Stimulated activated CD4-positive, alpha-beta T cell treated with anti-CD3 and anti-CD28 coated beads, Interleukin-1b, Interleukin-23, amount 100 ng/mL, for 1 hour (primary cell): ENCODE measurements around the gene TSPAN18.

Experiments used
- DNase-seq, 2 donors: peaks; one replicate each; pipeline ENCODE4 v3.0.0-alpha.2; 2020; ENCODE audit warnings: low read depth in 2 of 2

Gene TSPAN18

GRCh38 chr11:44711113-44711786, 15.5 kb upstream of the TSPAN18 start:
- no peak for DNase-seq

DNA sequence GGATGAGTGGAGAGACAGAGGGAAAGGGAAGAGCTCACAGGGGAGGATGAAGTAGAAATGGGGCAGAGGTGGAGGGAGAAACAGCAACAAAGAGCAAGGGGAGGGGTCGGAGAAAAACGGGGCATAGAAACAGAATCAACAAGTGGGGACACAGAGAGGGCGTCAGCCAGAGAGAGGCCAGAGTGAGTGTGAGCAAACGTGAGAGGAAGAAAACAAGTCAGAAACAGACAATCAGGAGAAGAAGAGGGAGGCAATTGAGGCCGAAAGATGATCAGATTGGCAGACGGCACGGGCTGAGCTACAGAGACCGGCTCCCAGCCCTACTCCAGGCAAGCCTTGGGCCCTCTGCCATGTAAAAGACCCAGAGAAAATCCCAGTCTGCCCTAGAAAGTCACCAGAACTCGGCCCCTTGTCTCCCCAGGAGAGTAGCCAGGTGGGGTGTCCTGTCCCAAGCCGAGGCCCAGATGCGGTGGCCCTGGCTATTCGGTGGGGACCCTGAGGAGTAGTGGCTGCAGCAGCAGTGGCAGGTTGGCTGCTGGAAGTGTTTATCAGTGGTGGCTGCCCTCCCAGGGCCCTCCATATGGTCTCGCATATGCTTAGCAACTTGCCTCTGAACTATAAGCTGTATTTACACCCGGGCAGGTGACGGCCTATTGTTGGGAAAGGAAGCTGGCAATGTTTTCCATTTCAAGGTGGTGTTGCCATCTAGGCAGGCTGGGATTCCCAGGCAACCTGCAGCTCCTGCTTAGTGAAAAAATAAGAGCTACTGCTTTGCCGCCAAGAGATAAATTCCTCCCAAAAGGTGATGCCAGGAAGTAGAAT, 14.8 kb upstream of the TSPAN18 start:
- no peak for DNase-seq

- DNase-seq: no peak
These were observed 13.7 kb upstream of the TSPAN18 start for GRCh38 chr11:44713022-44713421.

DNA sequence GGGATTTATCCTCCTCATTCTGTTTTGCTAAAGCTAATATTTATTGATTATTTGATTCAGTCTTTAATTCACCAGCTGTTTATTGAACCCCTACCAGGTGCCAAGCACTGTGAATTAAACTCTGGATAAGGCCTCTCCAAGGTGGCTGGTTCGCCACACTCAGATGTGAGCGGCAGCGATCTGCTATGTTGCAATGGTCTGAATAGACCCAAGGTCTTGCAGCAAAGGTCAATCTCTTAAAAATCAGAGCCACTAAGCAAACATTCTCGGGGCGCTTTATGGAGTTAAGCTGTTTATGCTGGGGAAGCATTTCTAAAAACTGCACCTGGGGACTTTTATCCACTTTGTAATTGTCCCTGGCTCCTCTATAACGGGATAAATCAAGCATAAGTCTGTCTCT, 10.5 kb upstream of the TSPAN18 start:
- DNase-seq: no peak

GRCh38 chr11:44718057-44718456, 8.7 kb upstream of the TSPAN18 start:
- no peak for DNase-seq

DNA sequence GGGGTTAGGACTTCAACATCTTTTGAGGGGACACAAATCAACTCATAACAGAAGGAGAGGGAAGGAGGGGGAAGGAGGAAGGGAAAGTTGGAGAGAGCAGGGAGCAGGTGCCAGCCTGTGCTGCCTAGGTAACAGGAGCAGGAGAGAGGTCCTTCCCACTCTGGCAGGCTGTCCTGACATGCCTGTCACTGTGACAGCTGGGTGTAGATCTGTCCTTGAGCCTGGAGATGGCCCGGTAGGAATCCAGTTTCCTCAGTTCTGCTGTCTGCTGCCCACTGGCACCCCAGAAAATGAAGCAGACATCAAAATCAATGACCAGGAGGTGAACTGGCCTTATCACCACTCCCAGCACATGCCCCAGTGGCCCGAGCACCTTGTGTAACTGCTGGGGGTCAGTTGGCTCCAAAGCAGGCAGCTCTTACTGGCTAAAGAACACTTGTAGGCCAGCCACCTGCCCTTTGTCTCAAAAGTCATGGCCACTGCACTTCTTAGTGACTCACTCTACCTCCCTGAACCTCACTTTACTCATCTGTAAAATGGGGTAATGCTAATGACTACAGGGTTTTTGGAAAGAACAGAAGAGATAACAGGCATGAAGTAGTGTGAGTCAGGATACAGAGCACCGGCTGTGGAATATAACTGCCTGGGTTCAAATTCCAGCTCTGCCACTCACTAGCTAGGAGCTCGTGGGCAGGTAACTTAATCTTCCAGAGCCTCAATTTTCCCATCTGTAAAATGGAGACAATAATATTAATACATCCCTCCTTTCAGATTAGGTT, 8.0 kb upstream of the TSPAN18 start:
- no peak for DNase-seq

DNA sequence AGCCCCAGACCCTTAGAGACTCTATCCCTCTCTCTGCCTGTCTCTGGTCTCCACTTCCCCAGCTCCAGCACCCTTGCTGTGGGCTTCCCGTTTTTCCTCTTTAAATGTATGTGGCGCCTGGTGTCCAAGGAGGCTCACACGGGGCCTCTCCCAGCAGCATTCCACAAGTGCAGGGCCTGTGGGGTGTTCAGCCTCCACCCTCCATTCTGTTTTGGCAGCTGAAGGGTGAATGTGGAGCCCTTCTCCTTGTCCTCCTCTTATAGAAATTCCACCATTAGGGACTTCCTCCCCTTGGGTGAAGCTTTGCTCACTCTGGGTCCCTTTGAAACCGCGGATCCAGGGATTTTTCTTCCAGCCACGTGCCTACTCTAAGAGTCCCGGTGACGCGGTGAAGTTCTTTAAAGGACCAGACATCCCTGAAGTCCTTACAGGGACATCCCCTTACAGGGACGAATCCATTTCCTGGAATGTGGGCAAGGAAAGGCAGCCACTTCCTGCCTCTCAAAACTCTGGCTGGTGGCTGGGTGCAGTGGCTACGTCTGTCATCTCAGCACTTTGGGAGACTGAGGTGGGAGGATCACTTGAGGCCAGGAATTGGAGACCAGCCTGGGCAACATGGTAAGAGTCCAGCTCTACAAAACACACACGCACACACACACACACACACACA, 1.6 kb upstream of the TSPAN18 start:
- DNase-seq: no peak

DNA sequence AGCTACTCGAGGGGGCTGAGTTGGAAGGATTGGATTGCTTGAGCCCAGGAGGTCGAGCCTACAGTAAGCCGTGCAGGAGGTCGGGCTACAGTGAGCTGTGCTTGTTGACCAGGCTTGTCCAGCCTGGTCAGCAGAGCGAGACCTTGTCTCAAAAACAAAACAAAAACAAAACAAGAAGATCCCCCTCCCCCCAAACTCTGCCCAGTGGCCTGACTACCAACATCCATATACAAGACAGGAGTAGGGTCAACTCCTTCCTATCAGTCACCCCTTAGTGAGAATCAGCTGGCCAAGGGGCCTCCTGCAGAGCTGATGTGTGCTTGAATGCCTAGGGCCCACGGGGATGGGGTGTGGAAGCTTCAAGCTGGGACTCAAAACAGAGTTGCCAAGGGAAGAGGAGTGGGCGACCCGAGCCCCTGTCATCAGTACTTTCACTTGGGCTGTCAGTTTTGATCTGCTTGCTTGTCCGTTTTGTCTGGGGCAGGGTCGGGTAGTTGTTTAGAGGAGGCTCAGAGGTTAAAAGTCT, 942 bp upstream of the TSPAN18 start:
- no peak for DNase-seq

DNA sequence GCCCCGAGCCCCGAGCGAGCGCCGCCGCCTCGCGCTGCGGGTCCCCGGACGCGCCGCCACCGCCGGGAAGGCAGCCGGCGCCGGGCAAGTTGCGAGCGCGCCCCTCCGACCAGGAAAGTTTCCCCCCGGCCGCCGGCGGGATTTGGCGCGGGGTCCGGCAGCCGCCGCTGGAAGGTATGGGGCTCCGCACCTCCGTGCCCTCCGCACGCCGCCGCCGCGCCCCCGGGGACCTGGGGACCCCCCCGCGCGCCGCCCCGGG, 281 bp downstream of the TSPAN18 start:
- DNase-seq: no peak

DNA sequence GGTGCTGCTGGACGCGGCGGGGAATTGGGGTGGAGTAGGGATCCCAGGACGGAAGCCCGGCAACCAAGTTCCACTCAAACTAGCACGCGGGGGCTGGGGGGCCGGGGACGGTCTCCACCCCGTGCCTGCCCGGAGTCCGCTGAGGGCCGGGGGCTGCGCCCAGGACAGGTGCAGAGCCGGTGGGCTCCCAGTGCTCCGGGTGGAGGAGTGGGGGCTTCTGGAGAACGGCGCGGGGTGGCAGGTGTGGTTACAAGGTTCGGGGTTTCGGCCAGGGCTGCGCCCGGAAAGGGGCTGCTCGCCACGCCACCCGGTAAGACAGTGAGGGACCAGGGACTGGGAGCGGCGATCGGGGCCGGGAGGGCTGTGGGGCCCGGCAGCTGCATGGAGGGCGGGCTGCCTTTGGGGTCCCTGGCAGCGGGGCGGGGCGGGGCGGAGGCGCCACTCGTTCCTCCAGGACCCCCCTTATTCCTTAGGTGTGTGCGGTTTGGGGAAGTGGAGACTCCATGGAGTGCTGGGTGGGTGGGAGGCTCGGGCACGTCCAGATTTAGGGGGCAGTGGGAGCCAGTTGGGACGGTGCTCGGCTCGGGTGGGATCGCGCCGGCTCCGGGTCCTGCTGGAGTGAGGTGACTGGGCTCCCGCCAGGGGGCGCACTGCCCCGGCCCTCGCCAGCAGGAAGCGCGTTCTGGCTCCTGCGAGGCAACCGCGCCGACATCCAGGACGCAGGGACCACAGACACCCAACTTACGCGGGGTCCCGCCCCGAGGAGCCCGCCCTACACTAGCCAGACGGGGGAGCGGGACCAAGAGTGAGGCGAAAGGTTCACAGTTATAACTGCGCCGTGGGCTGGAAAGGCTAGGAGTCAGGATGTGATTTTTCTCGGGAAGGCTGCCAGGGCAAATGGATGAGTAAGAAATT, 868 bp downstream of the TSPAN18 start:
- peak; percentile 54 to 66 for DNase-seq

GRCh38 chr11:44728491-44728910, 1.7 kb downstream of the TSPAN18 start:
- no peak for DNase-seq

- DNase-seq: no peak
These were observed 2.3 kb downstream of the TSPAN18 start for GRCh38 chr11:44729063-44729462.

DNA sequence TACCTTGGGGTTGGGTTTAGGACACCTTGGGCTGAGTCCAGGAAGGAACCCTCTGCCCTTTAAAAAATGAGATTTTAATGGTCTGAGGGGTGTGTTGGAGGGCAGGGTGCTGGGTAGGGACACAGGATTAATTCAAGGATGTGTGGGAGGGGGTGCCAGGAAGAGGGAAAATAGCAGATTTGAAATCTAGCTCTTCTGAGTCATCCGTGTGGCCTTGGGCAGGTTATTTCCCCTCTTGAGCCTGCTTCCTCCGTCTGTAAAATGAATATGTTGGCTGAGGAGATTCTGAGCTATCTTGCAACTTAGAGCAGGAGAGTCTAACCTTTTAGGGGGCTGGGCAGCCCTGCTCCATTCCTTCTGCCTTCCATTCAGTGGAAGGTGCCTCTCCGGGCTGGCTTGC, 3.0 kb downstream of the TSPAN18 start:
- DNase-seq: no peak

DNA sequence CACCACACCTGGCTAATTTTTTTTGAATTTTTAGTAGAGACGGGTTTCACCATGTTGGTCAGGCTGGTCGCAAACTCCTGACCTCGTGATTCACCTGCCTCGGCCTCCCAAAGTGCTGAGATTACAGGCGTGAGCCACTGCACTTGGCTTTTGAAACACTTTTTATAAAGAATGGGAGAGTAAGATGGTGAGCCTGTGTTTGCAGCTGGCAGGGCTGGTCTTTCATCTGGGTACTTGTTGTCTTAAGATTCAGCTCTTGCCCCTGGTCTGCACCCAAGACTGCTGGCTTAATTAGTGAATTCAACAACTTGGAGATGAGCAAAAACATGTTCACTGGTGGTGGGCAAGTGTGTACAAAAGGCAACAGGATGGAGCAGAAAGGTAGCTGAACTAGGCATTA, 4.0 kb downstream of the TSPAN18 start:
- DNase-seq: no peak

DNA sequence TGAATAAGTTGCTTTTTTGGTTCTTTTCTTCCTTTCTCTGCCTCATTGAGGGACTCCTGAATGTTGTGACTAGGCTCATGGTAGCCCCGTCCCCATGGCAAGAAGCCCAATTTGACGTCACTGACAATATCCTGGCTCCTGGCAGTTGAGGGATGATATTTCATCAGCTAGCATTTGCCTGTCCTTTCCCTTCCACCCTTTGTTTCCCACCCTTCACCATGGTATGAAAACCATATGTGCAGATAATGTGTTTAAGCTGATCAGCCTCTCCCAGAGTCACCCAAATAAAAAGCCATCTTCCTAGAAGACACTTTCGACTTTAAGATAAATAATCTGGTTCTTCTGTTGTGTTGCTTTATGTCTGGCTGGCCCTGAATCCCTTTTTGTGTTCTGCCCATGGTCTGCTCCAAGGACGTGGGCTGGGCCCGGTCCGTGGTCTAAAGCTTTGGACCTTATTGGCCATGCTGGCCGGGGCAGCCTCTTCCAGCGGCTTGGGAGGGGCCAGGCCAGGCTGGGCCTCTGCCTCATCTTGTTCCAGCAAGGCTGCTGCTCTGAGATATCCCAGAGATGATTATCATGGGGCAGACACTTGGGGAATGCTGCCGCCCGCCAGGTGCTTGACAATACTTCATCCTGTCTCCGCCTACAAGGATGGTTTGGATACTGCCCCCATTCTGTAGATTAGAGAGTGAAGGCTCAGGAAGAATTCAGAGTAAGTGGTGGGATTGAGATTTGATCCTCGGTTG, 5.1 kb downstream of the TSPAN18 start:
- DNase-seq: no peak

DNA sequence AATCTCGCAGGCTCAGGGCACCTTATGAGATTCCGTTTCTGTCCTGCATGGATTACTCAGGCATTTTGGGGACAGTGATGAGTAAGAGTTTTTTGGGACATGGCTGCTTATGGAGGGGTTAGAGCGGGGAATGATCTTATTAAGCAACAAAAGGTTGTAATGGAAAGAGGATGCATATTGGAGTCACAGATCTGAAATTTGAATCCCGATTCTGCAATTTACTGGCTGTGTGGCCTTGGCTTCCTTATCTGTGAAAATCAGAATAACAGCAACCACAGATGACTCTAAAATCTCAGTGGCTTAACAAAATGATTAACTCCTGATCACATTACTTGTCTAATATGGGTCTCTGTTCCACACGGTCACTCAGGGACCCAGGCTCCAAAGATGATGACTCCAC, 5.8 kb downstream of the TSPAN18 start:
- no peak for DNase-seq

DNA sequence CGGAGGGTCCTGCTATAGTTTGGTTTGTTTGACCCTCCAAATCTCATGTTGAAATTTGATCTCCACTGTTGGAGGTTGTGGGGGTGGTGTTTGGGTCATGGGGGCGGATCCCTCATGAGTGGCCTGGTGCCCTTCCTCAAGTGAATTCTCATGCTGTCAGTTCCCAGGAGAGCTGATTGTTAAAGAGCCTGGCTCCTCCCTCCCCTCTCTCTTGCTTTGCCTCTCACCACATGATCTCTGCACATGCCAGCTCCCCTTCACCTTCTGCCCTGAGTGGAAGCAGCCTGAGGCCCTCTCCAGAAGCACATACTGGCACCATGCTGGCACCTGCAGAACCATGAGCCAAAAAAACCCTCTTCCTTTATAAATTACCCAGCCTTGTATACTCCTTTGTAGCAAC, 7.1 kb downstream of the TSPAN18 start:
- DNase-seq: no peak

DNA sequence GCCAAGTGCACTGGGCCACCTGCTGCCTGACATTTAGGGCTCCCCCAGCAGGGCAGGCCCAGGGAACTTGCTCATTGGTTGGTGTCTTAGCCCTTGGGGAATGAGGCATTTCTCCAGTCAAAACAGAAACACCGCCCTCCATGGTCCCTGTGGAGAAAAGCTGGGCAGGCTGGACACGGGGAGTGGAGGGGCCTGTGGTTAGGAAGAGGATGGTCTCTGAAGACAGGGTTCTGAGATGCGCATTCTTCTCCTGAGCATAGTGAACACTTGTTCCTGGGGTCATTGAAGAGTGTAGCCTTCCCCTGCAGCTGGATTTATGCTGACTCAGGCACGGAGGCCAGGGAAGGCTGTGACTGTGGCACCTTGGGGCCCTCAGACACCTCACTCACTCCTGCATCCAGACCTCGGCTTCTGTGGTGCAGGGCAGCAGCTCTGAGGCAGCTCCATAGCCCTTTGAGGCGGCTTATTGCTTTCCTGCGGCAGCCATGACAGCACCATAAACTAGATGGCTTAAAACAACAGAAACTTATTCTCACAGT, 8.2 kb downstream of the TSPAN18 start:
- no peak for DNase-seq

DNA sequence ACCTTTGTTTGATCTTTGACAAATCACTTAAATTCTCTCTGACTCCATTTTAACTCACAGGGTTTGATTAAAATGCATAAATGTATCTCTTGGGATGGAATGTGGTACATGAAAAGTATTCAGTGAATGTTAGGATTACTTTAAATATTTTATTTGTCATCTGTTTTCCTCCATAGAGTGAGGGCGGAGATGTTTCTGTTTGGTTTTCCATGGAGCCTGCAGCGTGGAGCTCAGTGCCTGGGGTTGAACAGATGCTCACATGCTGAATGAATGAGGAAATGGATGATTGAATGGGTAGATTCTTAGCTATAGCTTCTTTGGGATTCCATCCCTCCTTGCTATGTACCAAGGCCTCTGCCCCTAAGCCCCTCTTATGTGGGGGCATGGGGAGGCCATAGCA, 10.0 kb downstream of the TSPAN18 start:
- no peak for DNase-seq
